Ovary (tissue), 9 donors: Measurements from ENCODE around the gene FRMD1. TPM values are rescaled to one million over a fixed set of nuclear protein-coding genes. Genes with fewer than 3 reads are reported as not detected.

ENCODE experiments used
- DNase-seq, 5 donors: peaks; one replicate each; pipeline ENCODE4 v3.0.0-alpha.2; 2019 to 2020
- H3K27ac ChIP-seq, 2 donors: fragments of 200-600 bp; one replicate each; pipeline versions ENCODE4 v1.5.1 to v1.8.0; 2019 to 2022
- H3K27me3 ChIP-seq: fragments of 200-600 bp; one replicate; pipeline ENCODE4 v1.8.0; 2022
- H3K36me3 ChIP-seq: fragments of 200-600 bp; sonication (generic); one replicate; pipeline ENCODE4 v1.5.1; 2019
- H3K4me1 ChIP-seq: one replicate; pipeline ENCODE4 v1.8.1; 2013; ENCODE audit warnings: mild to moderate bottlenecking, moderate library complexity; ENCODE audit not compliant: insufficient read depth
- H3K4me3 ChIP-seq: fragments of 200-600 bp; sonication (generic); one replicate; pipeline ENCODE4 v1.5.1; 2017
- H3K9me3 ChIP-seq, 2 donors: fragments of 200-600 bp in 1 of 2; sonication (generic) in 1 of 2; one replicate each; pipeline versions ENCODE4 v1.5.1 to v1.8.1; 2013 to 2019; ENCODE audit warnings: mild to moderate bottlenecking in 1 of 2, moderate library complexity in 1 of 2
- CTCF ChIP-seq, 3 donors: fragments of 450-650 bp in 2 of 3; fragments of 200-600 bp in 1 of 3; IDR thresholded peaks; one replicate each; pipeline versions ENCODE4 v1.5.1 to v1.8.0; 2016 to 2022; ENCODE audit warnings: antibody characterized with exemption in 3 of 3, mild to moderate bottlenecking in 1 of 3
- EP300 ChIP-seq: sonication (generic); formaldehyde crosslinking; IDR thresholded peaks from one replicate; pipeline ENCODE4 v1.6.1; 2017; ENCODE audit warnings: antibody characterized with exemption
- POLR2A ChIP-seq: fragments of 450-650 bp; IDR thresholded peaks from one replicate; pipeline ENCODE4 v1.6.1; 2017; ENCODE audit warnings: antibody characterized with exemption, mild to moderate bottlenecking, moderate library complexity
- WGBS, 3 donors: extraction: QIAGEN DNeasy Blood & Tissue Kit in 1 of 3; methylation state at CpG; one replicate each; pipeline versions ENCODE4 v1.1.5 to v1.1.7; 2013 to 2017; 5-methylcytosine and 5-hydroxymethylcytosine counted together
- intact Hi-C, 4 donors: fragments of 100-400 bp; cut with DNase I; formaldehyde crosslinking; loops; one replicate each; pipeline versions ENCODE4 v1.11.0 to v1.15.1; 2022 to 2023
- polyA plus RNA-seq, 2 donors: library from polyadenylated mRNA; stranded (reverse); fragments of 200-250 nt in 1 of 2; fragments of 350-450 nt in 1 of 2; fragmentation: Illumina TruSeq in 1 of 2; extraction: RNeasy Lipid Tissue Mini Kit (QIAGEN cat#74804) in 1 of 2; gene quantifications; one replicate each; pipeline ENCODE4 v1.2.3, GENCODE V29; 2013 to 2014
- total RNA-seq, 7 donors: library from RNA; depleted of rRNA in 2 of 7; stranded (reverse); fragments of >200 nt in 2 of 7; fragmentation: NEBNext Ultra II Directional in 3 of 7; extraction: Animal tissue kit (Norgen Biotek cat#: 25700) in 3 of 7; gene quantifications; one replicate each; pipeline versions ENCODE4 v1.1.0 to v1.2.4, GENCODE V29; 2016 to 2023
- donor health status: DM: no; HTN: no; CAD: no; lungs with moderate emphysema.
- donor health status: DM: no; HTN: no; CAD: no.
- donor health status: Bipolar disorder and iron deficiency.
- donor health status: DM: yes; HTN: yes; CAD: no.
- donor health status: DM: no; HTN: no; CAD: no.
- donor health status: DM: yes; HTN: yes; CAD: no.

Gene FRMD1
- total and polyA plus RNA-seq, 9 donors, result 0.10 to 0.48 (median 0.31) TPM; not detected in 2

GRCh38 chr6:168051648-168052047 is 27.4 kb downstream of the FRMD1 start:
- Histone ChIP-seq H3K27ac (no peak overlapping the region), H3K4me3 (no peak overlapping the region), H3K27me3 (no peaks in the 10 kb centered on the region), H3K4me1 (no peaks in the 10 kb centered on the region), H3K36me3 (no peaks in the 10 kb centered on the region), H3K9me3 (no peaks in the 10 kb centered on the region)
- no peak for TF ChIP-seq EP300
- peak in 1 of 5 donors; percentile 33 for DNase-seq
- WGBS, 3 donors, result 89 to 98% (median 93%) methylated on average over 9 of the region's 9 CpGs
- intact Hi-C loops, result no loop called here

- Histone ChIP-seq H3K27ac (no peak overlapping the region), H3K9me3 (no peaks in the 10 kb centered on the region), H3K27me3 (no peaks in the 10 kb centered on the region), H3K4me3 (no peak overlapping the region), H3K36me3 (no peaks in the 10 kb centered on the region), H3K4me1 (peaks cover 3% of the 10 kb centered on the region)
- intact Hi-C loops, result no loop called here
- DNase-seq, result peak in 1 of 5 donors; percentile 60
- WGBS, 3 donors, result 49 to 56% (median 52%) methylated on average over 23 of the region's 23 CpGs
- no peak for TF ChIP-seq POLR2A
- TF ChIP-seq CTCF (IDR thresholded peaks at IDR 0.05), result no peak
- no peak for TF ChIP-seq EP300
These were observed 28.0 kb downstream of the FRMD1 start for GRCh38 chr6:168050881-168051586.

- no peak for TF ChIP-seq EP300
- no peak for TF ChIP-seq POLR2A
- TF ChIP-seq CTCF (IDR thresholded peaks at IDR 0.05), result no peak
- WGBS, 3 donors, result 69 to 75% (median 71%) methylated on average over 26 to 27 of the region's 27 CpGs
- Histone ChIP-seq H3K36me3 (no peaks in the 10 kb centered on the region), H3K4me3 (no peak overlapping the region), H3K4me1 (peaks cover 7% of the 10 kb centered on the region), H3K27ac (no peak overlapping the region), H3K9me3 (no peaks in the 10 kb centered on the region), H3K27me3 (no peaks in the 10 kb centered on the region)
- DNase-seq, result peak in 1 of 5 donors; percentile 34
- intact Hi-C loops, result no loop called here
These were observed 28.7 kb downstream of the FRMD1 start for GRCh38 chr6:168050225-168050880.

- WGBS, 3 donors, result 88 to 93% (median 88%) methylated on average over 21 of the region's 21 CpGs
- intact Hi-C loops, result no loop called here
- TF ChIP-seq CTCF (IDR thresholded peaks at IDR 0.05), result no peak
- TF ChIP-seq POLR2A, result no peak
- no peak for TF ChIP-seq EP300
- H3K9me3 ChIP-seq, result no peaks in the 10 kb centered on the region
- peaks cover 7% of the 10 kb centered on the region for H3K4me1 ChIP-seq
- no peak overlapping the region for H3K4me3 ChIP-seq
- no peaks in the 10 kb centered on the region for H3K27me3 ChIP-seq
- no peaks in the 10 kb centered on the region for H3K36me3 ChIP-seq
- DNase-seq, result peak in 1 of 5 donors; percentile 32
- H3K27ac ChIP-seq, result no peak overlapping the region
These were observed 29.2 kb downstream of the FRMD1 start for GRCh38 chr6:168049706-168050224.

- no peaks in the 10 kb centered on the region for H3K36me3 ChIP-seq
- H3K27me3 ChIP-seq, result no peaks in the 10 kb centered on the region
- TF ChIP-seq CTCF (IDR thresholded peaks at IDR 0.05) (no peak), POLR2A (no peak), EP300 (no peak)
- H3K9me3 ChIP-seq, result no peaks in the 10 kb centered on the region
- H3K4me3 ChIP-seq, result no peak overlapping the region
- intact Hi-C loops, result no loop called here
- no peak overlapping the region for H3K27ac ChIP-seq
- WGBS, 3 donors, result 88 to 94% (median 91%) methylated on average over 20 of the region's 20 CpGs
- peak in 1 of 5 donors; percentile 26 for DNase-seq
- peaks cover 7% of the 10 kb centered on the region for H3K4me1 ChIP-seq
These were observed 29.7 kb downstream of the FRMD1 start for GRCh38 chr6:168049277-168049676.
